ENCODE data around the gene CORIN. TPM values are rescaled to one million over a fixed set of nuclear protein-coding genes. Genes with fewer than 3 reads are reported as not detected.
"Not testable (repeated sequence)": the region's sequence is repeated elsewhere in the genome, so short reads cannot be mapped to it uniquely, and the experiment has no call there.

The CORIN gene
- total RNA-seq, 1 experiment from 2014 or later, result 0.20 TPM

GRCh38 chr4:47790105-47790504, 47.8 kb downstream of the CORIN start:
- in situ Hi-C loops (cut with HindIII; ENCODE audit: low pct_unique_long_range_greater_than_20kb, low sequenced_read_pairs), result no loop called here
- no peak for DNase-seq (ENCODE audit: low read depth)

GRCh38 chr4:47788126-47788525, 49.7 kb downstream of the CORIN start:
- in situ Hi-C loops (cut with HindIII; ENCODE audit: low pct_unique_long_range_greater_than_20kb, low sequenced_read_pairs), result no loop called here
- no peak for DNase-seq (ENCODE audit: low read depth)

- in situ Hi-C loops (cut with HindIII; ENCODE audit: low pct_unique_long_range_greater_than_20kb, low sequenced_read_pairs), result no loop called here
- DNase-seq (ENCODE audit: low read depth), result no peak
Observed at GRCh38 chr4:47786958-47787370, 50.9 kb downstream of the CORIN start.

- no peak for DNase-seq (ENCODE audit: low read depth)
- in situ Hi-C loops (cut with HindIII; ENCODE audit: low pct_unique_long_range_greater_than_20kb, low sequenced_read_pairs), result no loop called here
Observed at GRCh38 chr4:47785153-47785552, 52.7 kb downstream of the CORIN start.

- in situ Hi-C loops (cut with HindIII; ENCODE audit: low pct_unique_long_range_greater_than_20kb, low sequenced_read_pairs), result no loop called here
- no peak for DNase-seq (ENCODE audit: low read depth)
Observed at GRCh38 chr4:47784222-47784621, 53.6 kb downstream of the CORIN start.

- no peak for DNase-seq (ENCODE audit: low read depth)
- in situ Hi-C loops (cut with HindIII; ENCODE audit: low pct_unique_long_range_greater_than_20kb, low sequenced_read_pairs), result no loop called here
Observed at GRCh38 chr4:47776353-47776752, 61.5 kb downstream of the CORIN start.

- in situ Hi-C loops (cut with HindIII; ENCODE audit: low pct_unique_long_range_greater_than_20kb, low sequenced_read_pairs), result no loop called here
- DNase-seq (ENCODE audit: low read depth), result no peak
Observed at GRCh38 chr4:47774079-47774478, 63.8 kb downstream of the CORIN start.

GRCh38 chr4:47771020-47771419, 66.8 kb downstream of the CORIN start:
- in situ Hi-C loops (cut with HindIII; ENCODE audit: low pct_unique_long_range_greater_than_20kb, low sequenced_read_pairs), result no loop called here
- no peak for DNase-seq (ENCODE audit: low read depth)

- DNase-seq (ENCODE audit: low read depth); in situ Hi-C loops (cut with HindIII; ENCODE audit: low pct_unique_long_range_greater_than_20kb, low sequenced_read_pairs): not testable (repeated sequence)
Observed at GRCh38 chr4:47767956-47768355, 69.9 kb downstream of the CORIN start.

GRCh38 chr4:47763279-47763678, 74.6 kb downstream of the CORIN start:
- in situ Hi-C loops (cut with HindIII; ENCODE audit: low pct_unique_long_range_greater_than_20kb, low sequenced_read_pairs), result no loop called here
- no peak for DNase-seq (ENCODE audit: low read depth)

- in situ Hi-C loops (cut with HindIII; ENCODE audit: low pct_unique_long_range_greater_than_20kb, low sequenced_read_pairs), result no loop called here
- DNase-seq (ENCODE audit: low read depth), result no peak
Observed at GRCh38 chr4:47762376-47763266, 75.2 kb downstream of the CORIN start.

GRCh38 chr4:47753316-47753715, 84.6 kb downstream of the CORIN start:
- in situ Hi-C loops (cut with HindIII; ENCODE audit: low pct_unique_long_range_greater_than_20kb, low sequenced_read_pairs); DNase-seq (ENCODE audit: low read depth): not testable (repeated sequence)

- no peak for DNase-seq (ENCODE audit: low read depth)
- in situ Hi-C loops (cut with HindIII; ENCODE audit: low pct_unique_long_range_greater_than_20kb, low sequenced_read_pairs), result no loop called here
Observed at GRCh38 chr4:47752214-47752613, 85.7 kb downstream of the CORIN start.

GRCh38 chr4:47750788-47751187, 87.1 kb downstream of the CORIN start:
- no peak for DNase-seq (ENCODE audit: low read depth)
- in situ Hi-C loops (cut with HindIII; ENCODE audit: low pct_unique_long_range_greater_than_20kb, low sequenced_read_pairs), result no loop called here

- in situ Hi-C loops (cut with HindIII; ENCODE audit: low pct_unique_long_range_greater_than_20kb, low sequenced_read_pairs), result no loop called here
- DNase-seq (ENCODE audit: low read depth), result no peak
Observed at GRCh38 chr4:47749858-47750257, 88.0 kb downstream of the CORIN start.

- no peak for DNase-seq (ENCODE audit: low read depth)
- in situ Hi-C loops (cut with HindIII; ENCODE audit: low pct_unique_long_range_greater_than_20kb, low sequenced_read_pairs), result no loop called here
Observed at GRCh38 chr4:47749060-47749459, 88.8 kb downstream of the CORIN start.

GRCh38 chr4:47747846-47748494, 89.9 kb downstream of the CORIN start:
- no peak for DNase-seq (ENCODE audit: low read depth)
- in situ Hi-C loops (cut with HindIII; ENCODE audit: low pct_unique_long_range_greater_than_20kb, low sequenced_read_pairs), result no loop called here

- in situ Hi-C loops (cut with HindIII; ENCODE audit: low pct_unique_long_range_greater_than_20kb, low sequenced_read_pairs), result no loop called here
- no peak for DNase-seq (ENCODE audit: low read depth)
Observed at GRCh38 chr4:47747211-47747610, 90.7 kb downstream of the CORIN start.

- DNase-seq (ENCODE audit: low read depth), result no peak
- in situ Hi-C loops (cut with HindIII; ENCODE audit: low pct_unique_long_range_greater_than_20kb, low sequenced_read_pairs), result no loop called here
Observed at GRCh38 chr4:47746122-47746521, 91.7 kb downstream of the CORIN start.
